K562 (cell line): ENCODE data around the gene HPSE2. TPM values are rescaled to one million over a fixed set of nuclear protein-coding genes. Genes with fewer than 3 reads are reported as not detected.
A peak's percentile ranks its signal among the peaks of the same experiment; 100 is the strongest.

Source experiments
- ATAC-seq: fragments of 200-7000 bp; cut with Tn5 transposase; 3 replicates; pipeline ENCODE4 v1.9.1; 2020; ENCODE audit warnings: moderate library complexity
- BruUV-seq: library from RNA; stranded (reverse); fragments of 400-500 nt; replicated peaks from 2 replicates; lab custom pipeline; 2021; lab: Mats Ljungman, UMichigan
- CTCF ChIA-PET: fragments of 300-600 bp; formaldehyde crosslinking; extraction: SDS; loops from one replicate; lab custom pipeline; 2021; ENCODE audit warnings: low intra/inter-chr PET ratio; lab: Yijun Ruan, JAX
- POLR2A ChIA-PET: fragments of 300-600, 350-650 bp; sonication (Branson Sonifier 250); formaldehyde crosslinking; extraction: SDS; loops from one replicate; lab custom pipeline; 2021; ENCODE audit warnings: antibody characterized with exemption, inconsistent platforms; lab: Yijun Ruan, JAX
- DNase-seq, 4 experiments: peaks; one replicate each; pipeline versions ENCODE4 v3.0.0 to v3.0.0-alpha.2; 2011 to 2018; ENCODE audit warnings: low spot score in 3 of 4, mixed read lengths in 3 of 4; ENCODE audit errors: extremely low read depth in 1 of 4
- FAIRE-seq: peaks from 2 replicates; lab custom pipeline; 2011; peaks lifted over from hg19 to GRCh38; lab: Jason Lieb, UNC
- H2AFZ ChIP-seq: 2 replicates; pipeline ENCODE4 v1.6.0; 2011; ENCODE audit warnings: low read depth, low read length, control low read depth, inconsistent platforms
- H3K27ac ChIP-seq: fragments of 200-600 bp; 3 replicates; pipeline ENCODE4 v1.8.0; 2011; ENCODE audit warnings: low read depth, mild to moderate bottlenecking, control low read depth, inconsistent platforms, low read length, moderate library complexity, mixed read lengths; ENCODE audit errors: extremely low read depth
- H3K27me3 ChIP-seq, 2 experiments: fragments of 300-600 bp in 1 of 2; 2 replicates in 1 of 2; 3 replicates in 1 of 2; pipeline versions ENCODE4 v1.6.0 to v1.8.0; 2011; ENCODE audit warnings: inconsistent platforms in 2 of 2, low read length in 2 of 2, mild to moderate bottlenecking in 1 of 2, mixed read lengths in 1 of 2, moderate library complexity in 1 of 2; ENCODE audit not compliant: control insufficient read depth in 2 of 2, insufficient read depth in 2 of 2
- H3K36me3 ChIP-seq: fragments of 300-600 bp; 3 replicates; pipeline ENCODE4 v1.8.0; 2011; ENCODE audit warnings: mild to moderate bottlenecking, low read length, inconsistent platforms; ENCODE audit not compliant: control insufficient read depth, insufficient read depth
- H3K4me1 ChIP-seq, 2 experiments: fragments of 200-600 bp in 1 of 2; replicated peaks in 1 of 2; 2 replicates in 1 of 2; 3 replicates in 1 of 2; pipeline versions ENCODE4 v1.5.1 to v1.8.0; 2011; ENCODE audit warnings: inconsistent platforms in 2 of 2, low read length in 2 of 2, mild to moderate bottlenecking in 1 of 2, mixed read lengths in 1 of 2, moderate library complexity in 1 of 2; ENCODE audit not compliant: control insufficient read depth in 2 of 2, insufficient read depth in 2 of 2
- H3K4me2 ChIP-seq: 2 replicates; pipeline ENCODE4 v1.6.1; 2011; ENCODE audit warnings: low read length, control low read depth, inconsistent platforms, mixed read lengths; ENCODE audit not compliant: insufficient read depth
- H3K4me3 ChIP-seq: fragments of 200-600 bp; sonication (generic), shearing (Covaris generic); 2 replicates; pipeline ENCODE4 v1.5.1; 2016; ENCODE audit warnings: control low read depth, inconsistent platforms
- H3K79me2 ChIP-seq: fragments of 200-600 bp; 3 replicates; pipeline ENCODE4 v1.8.0; 2011; ENCODE audit warnings: low read length, inconsistent platforms; ENCODE audit not compliant: control insufficient read depth, insufficient read depth
- H3K9ac ChIP-seq, 2 experiments: 2 replicates each; pipeline versions ENCODE4 v1.6.0 to v1.6.1; 2011; ENCODE audit warnings: low read depth in 2 of 2, low read length in 2 of 2, control low read depth in 1 of 2, inconsistent platforms in 1 of 2, mild to moderate bottlenecking in 1 of 2, mixed read lengths in 1 of 2; ENCODE audit not compliant: insufficient read depth in 1 of 2
- H3K9me1 ChIP-seq: one replicate; pipeline ENCODE4 v1.6.0; 2011; ENCODE audit warnings: inconsistent platforms, mild to moderate bottlenecking, low read length, moderate library complexity; ENCODE audit not compliant: control insufficient read depth, insufficient read depth
- H3K9me3 ChIP-seq: replicated peaks from 2 replicates; pipeline ENCODE4 v1.5.1; 2011; ENCODE audit warnings: low read depth, low read length, inconsistent platforms; ENCODE audit not compliant: control insufficient read depth, insufficient read depth
- H4K20me1 ChIP-seq: replicated peaks from 2 replicates; pipeline ENCODE4 v1.6.1; 2011; ENCODE audit warnings: low read length, inconsistent platforms, mixed read lengths; ENCODE audit not compliant: control insufficient read depth, insufficient read depth
- RUNX1 ChIP-seq: sonication (generic); IDR thresholded peaks from 2 replicates; pipeline ENCODE4 v1.6.1; 2016; ENCODE audit warnings: antibody characterized with exemption, low read depth
- SMAD1 ChIP-seq: fragments of 150-350 bp; IDR thresholded peaks from 2 replicates; pipeline ENCODE4 v1.6.1; 2014; ENCODE audit warnings: low read length, low read depth; ENCODE audit not compliant: partially characterized antibody
- SNIP1 ChIP-seq: fragments of 450-650 bp; IDR thresholded peaks from 2 replicates; pipeline ENCODE4 v1.7.1; 2017; ENCODE audit warnings: low read depth, mild to moderate bottlenecking
- SRF ChIP-seq, 2 experiments: fragments of 250-450, 450-650 bp in 1 of 2; sonication (Bioruptor Pico) in 1 of 2; sonication (generic) in 1 of 2; formaldehyde crosslinking; IDR thresholded peaks; 2 replicates each; pipeline versions ENCODE4 v1.5.0 to v1.5.1; 2020 to 2022; ENCODE audit warnings: mild to moderate bottlenecking in 1 of 2, missing genetic modification reagents in 1 of 2
- ZNF197 ChIP-seq: fragments of 200-800 bp; sonication (Bioruptor generic); IDR thresholded peaks from 2 replicates; pipeline ENCODE4 v1.6.1; 2016; ENCODE audit warnings: low read depth, missing genetic modification characterization, missing compliant biosample characterization
- WGBS: fragments of 100-300 bp; shearing (Covaris generic); methylation state at CpG from one replicate; pipeline ENCODE4 v1.1.6; 2016; ENCODE audit warnings: low coverage, mixed read lengths; ENCODE audit not compliant: insufficient coverage; ENCODE audit errors: missing lambda C conversion rate; 5-methylcytosine and 5-hydroxymethylcytosine counted together
- in situ Hi-C: fragments of 300-500 bp; cut with MboI; formaldehyde crosslinking; loops from 4 replicates; pipeline ENCODE4 v1.15.0; 2018; ENCODE audit warnings: inconsistent platforms, mixed read lengths
- intact Hi-C: fragments of 100-400 bp; cut with micrococcal nuclease; formaldehyde crosslinking; loops from 2 replicates; pipeline ENCODE4 v1.14.2; 2022
- polyA plus RNA-seq, 8 experiments: library from polyadenylated mRNA; depleted of rRNA in 4 of 8; stranded (reverse) in 5 of 8; unstranded in 3 of 8; fragments of >200 nt; fragmentation: Nextera tagmentation in 2 of 8; fragmentation: Illumina TruSeq in 1 of 8; extraction: Ambion mirVana in 2 of 8; extraction: Trizol in 1 of 8; gene quantifications; 2 replicates each; pipeline versions ENCODE4 v1.2.1 to v1.2.3, GENCODE V29; 2011 to 2014; ENCODE audit warnings: inconsistent platforms in 1 of 8, missing spikeins in 1 of 8
- total RNA-seq, 7 experiments: library from RNA; depleted of rRNA in 6 of 7; stranded (reverse); fragments of >200 nt in 6 of 7; fragmentation: Illumina TruSeq in 2 of 7; extraction: Trizol in 2 of 7; gene quantifications; 2 replicates each; pipeline versions ENCODE4 v1.2.1 to v1.2.3, GENCODE V29; 2011 to 2021; ENCODE audit warnings: low replicate concordance in 1 of 7
- TF ChIP-seq, protein P1 (sequence below): fragments of 150-350 bp; IDR thresholded peaks from 2 replicates; pipeline ENCODE4 v1.6.1; 2014; ENCODE audit warnings: low read depth, mild to moderate bottlenecking, low read length, borderline replicate concordance

Gene HPSE2
- total and polyA plus RNA-seq, 9 of the 15 experiments (the other 6 are each of a cell fraction or from before 2014, with no cell fraction given), result 0.03 to 0.10 (median 0.04) TPM; not detected in 2

DNA sequence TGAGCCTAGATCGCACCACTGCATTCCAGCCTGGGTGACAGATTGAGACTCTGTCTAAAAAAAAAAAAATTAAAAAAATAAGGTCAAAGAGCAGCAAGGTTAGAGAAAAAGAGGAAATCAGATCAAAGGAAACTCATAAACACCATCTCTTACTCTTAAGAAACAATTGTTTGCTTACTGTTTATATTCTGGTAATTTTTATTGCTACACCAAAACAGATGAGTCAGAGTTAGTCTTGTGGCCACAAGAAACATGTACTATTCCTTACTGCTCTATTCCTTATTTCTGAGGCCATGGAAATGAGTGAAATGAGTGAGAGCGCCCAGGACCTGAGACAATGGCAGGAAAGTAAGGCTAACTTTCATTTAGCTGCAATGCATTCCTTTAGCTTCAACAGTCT lies 387.3 kb downstream of the HPSE2 start:
- Histone ChIP-seq H2AFZ (peak overlapping the region; percentile 77), H3K27ac (no peak overlapping the region), H3K36me3 (no peaks in the 10 kb centered on the region), H4K20me1 (no peaks in the 10 kb centered on the region), H3K9ac (no peak overlapping the region), H3K4me1 (no peaks in the 10 kb centered on the region), H3K9me3 (no peaks in the 10 kb centered on the region), H3K27me3 (no peaks in the 10 kb centered on the region), H3K9me1 (no peaks in the 10 kb centered on the region), H3K4me3 (no peak overlapping the region), H3K4me2 (no peak overlapping the region), H3K79me2 (no peaks in the 10 kb centered on the region)
- ATAC-seq, result no peak
- ChIA-PET POLR2A (no interaction called here), CTCF (no interaction called here)
- BruUV-seq, result no TSS peak
- intact Hi-C loops, result no loop called here
- in situ Hi-C loops, result no loop called here
- FAIRE-seq, result no peak
- TF ChIP-seq ZNF197 (no peak), SRF (CRISPR knock-in tag; IDR thresholded peaks at IDR 0.05) (no peak), RUNX1 (no peak), SMAD1 (no peak), SNIP1 (no peak)
- TF ChIP-seq, protein P1, sequence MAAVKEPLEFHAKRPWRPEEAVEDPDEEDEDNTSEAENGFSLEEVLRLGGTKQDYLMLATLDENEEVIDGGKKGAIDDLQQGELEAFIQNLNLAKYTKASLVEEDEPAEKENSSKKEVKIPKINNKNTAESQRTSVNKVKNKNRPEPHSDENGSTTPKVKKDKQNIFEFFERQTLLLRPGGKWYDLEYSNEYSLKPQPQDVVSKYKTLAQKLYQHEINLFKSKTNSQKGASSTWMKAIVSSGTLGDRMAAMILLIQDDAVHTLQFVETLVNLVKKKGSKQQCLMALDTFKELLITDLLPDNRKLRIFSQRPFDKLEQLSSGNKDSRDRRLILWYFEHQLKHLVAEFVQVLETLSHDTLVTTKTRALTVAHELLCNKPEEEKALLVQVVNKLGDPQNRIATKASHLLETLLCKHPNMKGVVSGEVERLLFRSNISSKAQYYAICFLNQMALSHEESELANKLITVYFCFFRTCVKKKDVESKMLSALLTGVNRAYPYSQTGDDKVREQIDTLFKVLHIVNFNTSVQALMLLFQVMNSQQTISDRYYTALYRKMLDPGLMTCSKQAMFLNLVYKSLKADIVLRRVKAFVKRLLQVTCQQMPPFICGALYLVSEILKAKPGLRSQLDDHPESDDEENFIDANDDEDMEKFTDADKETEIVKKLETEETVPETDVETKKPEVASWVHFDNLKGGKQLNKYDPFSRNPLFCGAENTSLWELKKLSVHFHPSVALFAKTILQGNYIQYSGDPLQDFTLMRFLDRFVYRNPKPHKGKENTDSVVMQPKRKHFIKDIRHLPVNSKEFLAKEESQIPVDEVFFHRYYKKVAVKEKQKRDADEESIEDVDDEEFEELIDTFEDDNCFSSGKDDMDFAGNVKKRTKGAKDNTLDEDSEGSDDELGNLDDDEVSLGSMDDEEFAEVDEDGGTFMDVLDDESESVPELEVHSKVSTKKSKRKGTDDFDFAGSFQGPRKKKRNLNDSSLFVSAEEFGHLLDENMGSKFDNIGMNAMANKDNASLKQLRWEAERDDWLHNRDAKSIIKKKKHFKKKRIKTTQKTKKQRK, result no peak
- no peak for DNase-seq
- WGBS, result 90% methylated on average over 2 of the region's 2 CpGs
